Uterus (tissue), 2 donors: ENCODE results near the gene RESP18.

Experiments
- CTCF ChIP-seq, 4 experiments: fragments of 200-600 bp in 2 of 4; fragments of 450-650 bp in 2 of 4; sonication (generic) in 2 of 4; IDR thresholded peaks; one replicate each; pipeline ENCODE4 v1.5.1; 2016 to 2019; ENCODE audit warnings: antibody characterized with exemption in 4 of 4, mild to moderate bottlenecking in 2 of 4, moderate library complexity in 1 of 4
- POLR2A ChIP-seq, 2 donors: fragments of 450-650 bp; IDR thresholded peaks; one replicate each; pipeline ENCODE4 v1.6.1; 2016; ENCODE audit warnings: antibody characterized with exemption in 2 of 2, mild to moderate bottlenecking in 1 of 2, moderate library complexity in 1 of 2

GRCh38 chr2:219289195-219289536 is 43.4 kb downstream of the RESP18 start:
- TF ChIP-seq CTCF (IDR thresholded peaks at IDR 0.05) (no peak), POLR2A (IDR thresholded peaks at IDR 0.05) (no peak)
